Putamen (tissue), 1 donor: Measurements from ENCODE around the gene SRRM2.
"Not testable (repeated sequence)": the region's sequence is repeated elsewhere in the genome, so short reads cannot be mapped to it uniquely, and the experiment has no call there.

Experiments
- DNase-seq: peaks from one replicate; pipeline ENCODE4 v3.0.0-alpha.2; 2016; ENCODE audit warnings: low spot score

Gene SRRM2

GRCh38 chr16:2715064-2715463 lies 37.4 kb upstream of the SRRM2 start:
- no peak for DNase-seq

GRCh38 chr16:2715519-2715918 lies 36.9 kb upstream of the SRRM2 start:
- DNase-seq = peak; percentile 27

- no peak for DNase-seq
These were observed 36.2 kb upstream of the SRRM2 start for GRCh38 chr16:2715966-2716885.

- DNase-seq = no peak
These were observed 35.5 kb upstream of the SRRM2 start for GRCh38 chr16:2716948-2717347.

- DNase-seq = no peak
These were observed 34.8 kb upstream of the SRRM2 start for GRCh38 chr16:2717383-2718263.

- DNase-seq = no peak
These were observed 32.9 kb upstream of the SRRM2 start for GRCh38 chr16:2719328-2720063.

GRCh38 chr16:2720064-2720457 lies 32.4 kb upstream of the SRRM2 start, which contains the start of gene PRSS27:
TSS of gene PRSS27 (minus strand) at chr16:2720224. CDS start at chr16:2720160, 64 bp downstream.
- no peak for DNase-seq

GRCh38 chr16:2720719-2721633 lies 31.5 kb upstream of the SRRM2 start:
- DNase-seq = peak; percentile 49

- not testable (repeated sequence) for DNase-seq
These were observed 30.7 kb upstream of the SRRM2 start for GRCh38 chr16:2721634-2722173.

- DNase-seq = no peak
These were observed 28.3 kb upstream of the SRRM2 start for GRCh38 chr16:2724088-2724676.

- DNase-seq = no peak
These were observed 27.6 kb upstream of the SRRM2 start for GRCh38 chr16:2724816-2725348.

- DNase-seq = no peak
These were observed 25.5 kb upstream of the SRRM2 start for GRCh38 chr16:2726923-2727322.

GRCh38 chr16:2728034-2728433 lies 24.4 kb upstream of the SRRM2 start:
- no peak for DNase-seq

GRCh38 chr16:2734844-2735515 lies 17.5 kb upstream of the SRRM2 start:
- no peak for DNase-seq

GRCh38 chr16:2736476-2737237 lies 15.8 kb upstream of the SRRM2 start:
- no peak for DNase-seq

GRCh38 chr16:2737238-2737605 lies 15.2 kb upstream of the SRRM2 start:
- DNase-seq = no peak

GRCh38 chr16:2737895-2738418 lies 14.5 kb upstream of the SRRM2 start:
- DNase-seq = no peak

- DNase-seq = no peak
These were observed 13.8 kb upstream of the SRRM2 start for GRCh38 chr16:2738615-2739014.
